GM19468 (cell line): ENCODE results near the gene CD7.
"Not testable (repeated sequence)": the region's sequence is repeated elsewhere in the genome, so short reads cannot be mapped to it uniquely, and the experiment has no call there.

Source experiments
- ATAC-seq: cut with Tn5 transposase; IDR thresholded peaks from one replicate; pipeline ENCODE4 v1.9.1; 2021; ENCODE audit warnings: mild to moderate bottlenecking, moderate library complexity, moderate number of reproducible peaks; ENCODE audit not compliant: unreplicated experiment; ENCODE audit errors: extremely low read depth

The CD7 gene

GRCh38 chr17:82347994-82348393 lies 30.6 kb upstream of the CD7 start:
- ATAC-seq: not testable (repeated sequence)

DNA sequence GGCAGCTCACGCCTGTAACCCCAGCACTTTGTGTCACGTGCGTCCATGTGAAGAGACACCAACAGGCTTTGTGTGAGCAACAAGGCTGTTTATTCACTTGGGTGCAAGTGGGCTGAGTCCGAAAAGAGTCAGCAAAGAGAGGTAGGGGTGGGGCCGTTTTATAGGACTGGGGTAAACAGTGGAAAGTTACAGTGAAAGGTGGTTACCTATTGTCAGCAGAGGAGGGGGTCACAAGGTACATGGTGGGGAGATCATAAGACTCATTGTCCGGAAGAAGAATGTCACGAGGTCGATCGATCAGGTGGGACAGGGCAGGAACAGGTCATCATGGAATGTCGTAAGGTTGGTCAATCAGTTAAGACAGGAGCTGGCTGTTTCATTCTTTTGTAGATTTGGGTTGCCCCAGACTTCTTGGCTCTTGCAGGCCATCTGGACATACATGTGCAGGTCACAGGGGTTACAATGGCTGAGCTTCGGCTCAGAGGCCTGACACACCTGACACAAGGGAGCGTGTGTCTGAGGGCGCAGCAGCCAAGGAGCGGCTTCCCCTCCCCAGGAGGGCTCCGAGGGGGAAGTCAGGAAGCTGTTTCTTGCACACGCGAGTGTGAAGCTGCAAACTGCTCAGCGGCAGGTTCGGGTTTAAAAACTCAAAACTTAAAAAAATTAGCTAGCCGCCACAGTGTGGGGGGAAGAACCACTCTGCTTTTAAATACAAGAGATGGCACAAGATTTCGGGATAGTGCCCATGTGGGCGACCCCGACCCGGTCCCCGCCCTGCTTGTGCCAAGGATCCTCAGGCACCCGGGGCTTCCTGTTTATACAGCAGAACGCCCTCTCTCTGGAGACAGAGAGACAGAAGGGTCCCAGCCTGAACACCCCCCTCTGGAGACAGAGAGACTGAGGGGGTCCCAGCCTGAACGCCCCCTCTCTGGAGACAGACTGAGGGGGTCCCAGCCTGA lies 29.2 kb upstream of the CD7 start:
- no peak for ATAC-seq

DNA sequence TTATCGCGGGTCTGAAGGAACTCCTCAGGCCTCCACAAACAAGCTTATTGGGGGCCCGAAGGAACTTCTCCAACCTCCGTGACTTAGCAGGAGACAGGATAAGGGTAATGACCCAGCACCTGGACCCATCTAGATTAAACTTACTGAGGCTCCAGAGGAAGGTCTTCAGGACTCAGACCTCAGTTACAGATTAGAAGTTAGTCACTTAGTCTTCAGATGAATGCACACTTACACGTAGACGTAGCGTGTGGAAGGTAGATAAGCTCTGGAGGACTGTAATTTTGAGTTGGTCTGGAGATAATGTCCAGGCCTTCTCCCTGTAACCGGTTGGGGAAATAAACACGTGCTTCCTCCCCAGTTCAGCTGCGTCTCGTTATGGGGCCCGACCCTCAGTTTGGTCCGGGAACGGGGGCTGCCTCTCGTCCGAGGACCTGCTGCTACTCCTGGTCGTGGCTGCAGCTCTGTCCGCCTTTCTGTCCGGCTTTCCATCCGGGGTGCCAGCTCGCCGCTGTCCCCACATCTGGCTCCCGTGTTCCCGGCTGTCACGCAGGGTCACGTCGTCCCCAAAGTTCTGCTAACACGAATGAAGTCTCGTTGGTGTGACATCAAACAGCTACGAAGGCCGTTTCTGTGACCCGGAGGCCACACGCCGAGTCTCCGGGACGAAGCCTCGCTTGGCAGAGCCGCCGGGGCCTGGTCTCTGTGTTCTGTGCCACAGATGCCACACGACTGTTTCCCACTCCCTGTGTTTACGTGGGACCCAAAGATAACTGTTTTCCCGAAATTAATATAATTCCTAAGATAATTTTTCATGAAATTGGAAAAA lies 28.0 kb upstream of the CD7 start:
- no peak for ATAC-seq

DNA sequence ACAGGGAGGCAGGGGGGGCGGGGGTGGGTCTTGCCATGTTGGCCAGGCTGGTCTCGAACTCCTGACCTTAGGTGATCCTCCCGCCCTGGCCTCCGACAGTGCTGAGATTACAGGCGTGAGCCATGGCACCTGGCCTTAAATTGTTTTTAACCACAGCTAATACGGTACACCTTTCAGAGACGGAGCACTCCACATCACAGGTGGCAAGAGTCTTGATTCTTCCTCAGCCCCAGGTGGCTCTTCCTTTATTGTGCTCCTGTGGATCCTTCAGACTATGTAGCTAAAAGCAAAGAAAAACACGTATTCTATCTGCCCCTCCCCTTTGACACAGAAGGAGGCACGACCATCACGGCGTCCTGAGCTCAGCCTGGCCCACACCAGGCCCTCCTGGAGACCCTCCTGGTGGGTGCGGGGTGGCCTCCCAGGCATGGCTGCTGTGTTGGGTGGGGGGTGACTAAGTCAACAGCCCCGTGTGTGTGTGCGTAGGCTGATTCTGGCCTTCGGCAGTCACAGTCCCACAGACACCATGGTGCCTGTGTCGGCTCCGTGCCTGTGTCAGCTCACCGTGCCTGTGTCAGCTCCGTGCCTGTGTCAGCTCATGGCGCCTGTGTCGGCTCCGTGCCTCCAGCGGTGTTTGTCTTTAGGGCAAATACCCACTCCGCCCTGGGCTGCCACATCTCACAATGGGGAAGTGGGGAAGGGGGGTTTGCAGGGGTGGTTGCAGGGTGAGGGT lies 26.9 kb upstream of the CD7 start:
- no peak for ATAC-seq

- no peak for ATAC-seq
Measured at GRCh38 chr17:82343560-82343959, 26.2 kb upstream of the CD7 start.

DNA sequence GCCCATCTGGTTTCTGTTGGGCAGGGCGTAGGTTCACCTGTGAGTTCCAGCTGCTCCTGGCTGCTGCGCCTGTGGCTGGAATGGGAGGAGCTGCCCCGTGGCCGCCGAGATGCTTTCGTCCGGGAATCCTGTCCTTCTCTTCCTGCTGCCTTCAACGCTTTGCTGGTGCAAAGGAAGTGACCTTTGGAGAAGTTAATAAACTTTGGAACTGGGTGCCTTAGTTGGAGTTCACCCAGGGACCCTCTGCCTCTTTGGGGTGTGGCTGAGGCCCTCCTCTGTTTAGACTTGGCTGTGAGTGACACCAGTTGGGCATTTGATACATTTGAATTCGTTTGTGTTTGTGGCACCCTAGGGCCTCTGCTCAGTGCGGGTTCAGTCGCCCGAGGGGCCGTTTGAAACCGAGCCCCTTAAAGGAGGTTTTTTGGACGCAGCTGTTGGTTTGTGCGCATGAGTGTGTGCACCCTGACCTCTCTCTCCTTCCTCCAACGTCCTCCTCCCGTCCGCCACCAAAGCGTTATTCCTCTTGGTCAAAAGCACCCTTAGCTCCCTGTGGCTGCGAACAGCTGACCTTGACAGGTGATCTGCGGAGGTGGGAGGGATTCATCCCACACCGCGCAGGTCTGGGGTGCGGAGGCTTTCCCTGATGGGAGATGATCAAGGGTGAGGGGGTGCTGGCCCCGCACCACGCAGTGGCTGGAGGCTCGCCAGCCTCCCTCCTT lies 25.1 kb upstream of the CD7 start:
- ATAC-seq: no peak

DNA sequence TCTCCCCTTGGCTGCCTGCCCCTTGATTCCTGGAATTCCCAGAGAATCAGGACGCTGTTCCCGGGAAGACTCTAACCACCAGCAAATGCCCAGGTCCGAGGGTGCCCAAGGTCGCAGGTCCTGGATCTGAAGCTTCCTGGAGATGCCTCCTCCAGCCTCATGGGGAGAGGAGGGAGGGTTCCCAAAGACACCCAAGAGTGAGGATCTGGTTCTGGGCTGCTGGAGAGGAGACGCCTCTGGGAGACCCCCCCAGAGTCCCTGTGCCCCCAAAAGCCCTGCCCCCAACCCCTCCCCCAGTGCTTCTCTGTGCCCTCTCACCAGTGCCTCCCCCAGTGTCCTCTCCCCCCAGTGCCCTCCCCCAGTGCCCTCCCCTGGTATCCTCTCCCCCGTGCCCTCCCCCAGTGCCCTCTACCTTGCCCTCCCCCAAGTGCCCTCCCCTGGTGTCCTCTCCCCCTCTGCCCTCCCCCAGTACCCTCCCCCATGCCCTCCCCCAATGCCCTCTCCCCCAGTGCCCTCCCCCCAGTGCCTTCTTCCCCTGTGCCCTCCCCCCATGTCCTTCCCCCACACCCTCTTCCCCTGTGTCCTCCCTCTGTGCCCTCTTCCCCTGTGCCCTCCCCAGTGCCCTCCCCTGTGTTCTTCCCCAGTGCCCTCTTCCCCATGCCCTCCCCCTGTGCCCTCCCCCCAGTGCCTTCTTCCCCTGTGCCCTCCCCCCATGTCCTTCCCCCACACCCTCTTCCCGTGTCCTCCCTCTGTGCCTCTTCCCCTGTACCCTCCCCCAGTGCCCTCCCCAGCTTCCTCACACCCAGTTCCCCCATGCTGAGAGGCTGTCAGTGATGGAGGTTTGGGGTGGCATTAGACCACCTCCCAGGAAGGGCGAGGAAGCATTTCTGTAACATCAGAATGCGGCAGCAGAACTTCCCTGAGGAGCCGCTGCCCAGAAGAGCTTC lies 22.5 kb upstream of the CD7 start:
- no peak for ATAC-seq

GRCh38 chr17:82338858-82339633 lies 21.6 kb upstream of the CD7 start:
- ATAC-seq: no peak

GRCh38 chr17:82334622-82335394 lies 17.4 kb upstream of the CD7 start:
- no peak for ATAC-seq

DNA sequence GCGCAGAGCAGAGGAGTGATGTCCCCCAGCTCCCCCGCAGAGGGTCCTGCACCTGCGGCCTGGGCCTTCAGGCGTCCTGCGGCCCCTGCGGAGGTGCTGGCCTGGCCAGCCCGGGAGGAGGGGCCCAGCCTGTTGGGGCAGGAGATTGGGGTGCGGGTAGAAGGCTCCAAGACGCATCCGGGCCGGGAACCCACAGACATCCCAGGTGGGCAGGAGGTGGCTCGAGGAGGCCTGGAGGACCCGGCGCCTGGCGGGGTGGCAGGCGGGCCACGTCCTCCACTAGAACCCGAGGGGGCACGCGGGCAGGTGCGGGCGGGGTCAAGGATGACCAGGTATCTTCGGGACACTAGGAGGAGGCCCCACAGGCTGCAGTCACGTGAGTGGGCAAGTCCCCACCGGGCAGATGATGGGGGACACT lies 16.8 kb upstream of the CD7 start:
- ATAC-seq: no peak

- ATAC-seq: no peak
Measured at GRCh38 chr17:82333279-82334171, 16.1 kb upstream of the CD7 start, which contains the start of gene SECTM1. SECTM1 (minus strand) TSS chr17:82333766; CDS start chr17:82327240, 6,526 bp downstream.

- no peak for ATAC-seq
Measured at GRCh38 chr17:82332669-82333278, 15.4 kb upstream of the CD7 start.

- no peak for ATAC-seq
Measured at GRCh38 chr17:82331345-82331939, 14.0 kb upstream of the CD7 start.

GRCh38 chr17:82330322-82331239 lies 13.2 kb upstream of the CD7 start:
- no peak for ATAC-seq
